ENCODE results near the gene C4orf33.

C4orf33 gene

DNA sequence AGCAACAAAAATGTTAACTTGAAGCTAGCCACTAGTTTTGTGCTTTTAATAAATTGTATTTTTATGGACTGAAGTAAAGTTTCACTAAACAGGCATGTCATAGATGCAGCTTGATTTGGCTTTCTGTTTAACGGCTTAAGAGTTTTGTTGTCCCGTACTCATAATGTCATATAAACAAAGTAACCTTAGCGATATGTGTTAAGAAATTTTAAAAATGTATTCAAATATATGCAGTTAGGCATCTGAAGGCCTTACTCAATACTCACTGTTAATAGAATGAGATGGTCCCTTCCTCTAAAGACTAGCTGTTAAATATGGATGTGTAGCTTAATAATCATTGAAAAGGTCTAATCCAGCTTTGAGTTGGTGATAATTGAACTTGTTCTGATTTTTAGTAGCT lies 1.6 kb upstream of the C4orf33 start:
- Histone ChIP-seq H3K9ac (ENCODE audit: low read length) (peak overlapping the region; percentile 72), H3F3A (ENCODE audit: insufficient read depth) (0 out of 2 replicates have a peak, but pooled peaks cover 5% of the 10 kb centered on the region), H3K9me2 (replicated peaks; ENCODE audit: insufficient read depth, low read length) (no peaks in the 10 kb centered on the region), H4K20me1 (ENCODE audit: low read depth, low read length) (0 out of 2 replicates have a peak, but pooled peaks cover 2% of the 10 kb centered on the region), H3K27ac (ENCODE audit: low read depth, low read length) (peak overlapping the region; percentile 38; the same call in 1 of the 2 replicates), H3K79me2 (ENCODE audit: insufficient read depth, low read length) (peaks cover 37% of the 10 kb centered on the region), H3K27me3 (ENCODE audit: low read length) (no peaks in the 10 kb centered on the region), H3K4me3 (ENCODE audit: insufficient read depth, low read length, poor library complexity, severe bottlenecking) (peak overlapping the region; percentile 85), H3K9me3 (ENCODE audit: insufficient read depth, low read length) (no peaks in the 10 kb centered on the region), H3K4me2 (ENCODE audit: low read depth, low read length, poor library complexity, severe bottlenecking) (peak overlapping the region; percentile 87), H2AFZ (ENCODE audit: low read depth, low read length, severe bottlenecking) (peak overlapping the region; percentile 88), H3K36me3 (ENCODE audit: low read length) (no peaks in the 10 kb centered on the region)
- no peak for TF ChIP-seq EZH2phosphoT487 (conservative IDR thresholded peaks at IDR 0.05; ENCODE audit: low read length)
- TF ChIP-seq, protein P1, sequence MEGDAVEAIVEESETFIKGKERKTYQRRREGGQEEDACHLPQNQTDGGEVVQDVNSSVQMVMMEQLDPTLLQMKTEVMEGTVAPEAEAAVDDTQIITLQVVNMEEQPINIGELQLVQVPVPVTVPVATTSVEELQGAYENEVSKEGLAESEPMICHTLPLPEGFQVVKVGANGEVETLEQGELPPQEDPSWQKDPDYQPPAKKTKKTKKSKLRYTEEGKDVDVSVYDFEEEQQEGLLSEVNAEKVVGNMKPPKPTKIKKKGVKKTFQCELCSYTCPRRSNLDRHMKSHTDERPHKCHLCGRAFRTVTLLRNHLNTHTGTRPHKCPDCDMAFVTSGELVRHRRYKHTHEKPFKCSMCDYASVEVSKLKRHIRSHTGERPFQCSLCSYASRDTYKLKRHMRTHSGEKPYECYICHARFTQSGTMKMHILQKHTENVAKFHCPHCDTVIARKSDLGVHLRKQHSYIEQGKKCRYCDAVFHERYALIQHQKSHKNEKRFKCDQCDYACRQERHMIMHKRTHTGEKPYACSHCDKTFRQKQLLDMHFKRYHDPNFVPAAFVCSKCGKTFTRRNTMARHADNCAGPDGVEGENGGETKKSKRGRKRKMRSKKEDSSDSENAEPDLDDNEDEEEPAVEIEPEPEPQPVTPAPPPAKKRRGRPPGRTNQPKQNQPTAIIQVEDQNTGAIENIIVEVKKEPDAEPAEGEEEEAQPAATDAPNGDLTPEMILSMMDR (IDR thresholded peaks at IDR 0.05; ENCODE audit: insufficient read depth, low read length, poor library complexity, severe bottlenecking) = no peak

- H3K27me3 ChIP-seq (ENCODE audit: low read length) = no peaks in the 10 kb centered on the region
- no peaks in the 10 kb centered on the region for H4K20me1 ChIP-seq (ENCODE audit: low read depth, low read length)
- H3K79me2 ChIP-seq (ENCODE audit: insufficient read depth, low read length) = no peaks in the 10 kb centered on the region
Observed at GRCh38 chr4:129098531-129099001, 2.6 kb downstream of the C4orf33 start.

DNA sequence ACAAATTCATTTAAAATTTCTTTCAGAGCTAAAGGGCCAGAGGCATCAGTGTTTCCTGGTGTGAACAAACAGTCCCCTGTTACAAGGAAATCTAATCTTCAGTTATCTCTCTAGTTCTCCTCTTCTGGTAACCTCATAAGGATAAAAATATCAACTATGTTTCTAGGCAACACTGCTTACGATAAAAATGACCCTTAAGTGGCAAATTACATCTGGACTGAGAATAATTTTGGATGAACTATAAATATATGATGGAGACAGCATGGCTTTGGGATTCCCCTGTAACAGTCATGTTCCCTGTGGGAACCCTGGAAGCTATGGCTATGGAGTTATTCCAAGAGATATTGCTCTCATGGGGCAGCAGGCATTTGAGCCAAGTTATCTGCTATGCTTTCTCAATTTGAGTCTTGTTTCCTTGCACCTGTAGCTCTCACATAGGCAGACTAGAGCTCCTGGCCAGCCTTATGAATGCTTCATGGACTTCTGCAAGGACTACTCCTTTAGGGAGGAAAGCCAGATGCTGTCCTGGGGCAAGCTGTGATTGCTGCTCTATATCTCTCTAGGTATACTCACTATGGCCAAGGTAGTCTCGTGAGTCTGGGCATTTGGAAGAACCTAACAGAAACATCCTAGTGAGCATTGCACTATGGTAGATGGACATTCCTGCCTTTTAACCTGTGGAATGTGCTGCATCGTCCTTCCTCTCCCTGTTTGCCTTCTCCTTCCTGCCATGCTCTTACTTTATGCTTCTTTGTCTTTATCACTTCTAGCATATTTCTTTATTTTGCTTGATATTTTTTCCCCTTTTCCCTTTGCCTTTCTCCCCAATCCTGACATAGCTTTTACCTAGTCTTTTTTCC lies 14.2 kb downstream of the C4orf33 start:
- no peak overlapping the region for H3K4me3 ChIP-seq (ENCODE audit: insufficient read depth, low read length, poor library complexity, severe bottlenecking)
- H3F3A ChIP-seq (ENCODE audit: insufficient read depth) = no peaks in the 10 kb centered on the region
- H2AFZ ChIP-seq (ENCODE audit: low read depth, low read length, severe bottlenecking) = no peak overlapping the region
- H3K4me2 ChIP-seq (ENCODE audit: low read depth, low read length, poor library complexity, severe bottlenecking) = no peak overlapping the region
- H3K27me3 ChIP-seq (ENCODE audit: low read length) = no peaks in the 10 kb centered on the region
- no peak overlapping the region for H3K27ac ChIP-seq (ENCODE audit: low read depth, low read length)
- H3K9me2 ChIP-seq (replicated peaks; ENCODE audit: insufficient read depth, low read length) = no peaks in the 10 kb centered on the region
- no peak overlapping the region for H3K9ac ChIP-seq (ENCODE audit: low read length)
- H3K9me3 ChIP-seq (ENCODE audit: insufficient read depth, low read length) = no peaks in the 10 kb centered on the region
- no peaks in the 10 kb centered on the region for H3K79me2 ChIP-seq (ENCODE audit: insufficient read depth, low read length)
- H3K36me3 ChIP-seq (ENCODE audit: low read length) = no peaks in the 10 kb centered on the region
- TF ChIP-seq, protein P1 (IDR thresholded peaks at IDR 0.05; ENCODE audit: insufficient read depth, low read length, poor library complexity, severe bottlenecking) = no peak
- no peak for TF ChIP-seq EZH2phosphoT487 (conservative IDR thresholded peaks at IDR 0.05; ENCODE audit: low read length)
- H4K20me1 ChIP-seq (ENCODE audit: low read depth, low read length) = no peaks in the 10 kb centered on the region

More at GRCh38 chr4:129098531-129099001, 2.6 kb downstream of the C4orf33 start:
- Histone ChIP-seq H3K4me3 (ENCODE audit: insufficient read depth, low read length, poor library complexity, severe bottlenecking) (no peak overlapping the region), H3K36me3 (ENCODE audit: low read length) (no peaks in the 10 kb centered on the region), H3F3A (ENCODE audit: insufficient read depth) (0 out of 2 replicates have a peak, but pooled peaks cover 5% of the 10 kb centered on the region), H3K9me3 (ENCODE audit: insufficient read depth, low read length) (no peaks in the 10 kb centered on the region), H3K9ac (ENCODE audit: low read length) (no peak overlapping the region), H3K27ac (ENCODE audit: low read depth, low read length) (no peak overlapping the region), H3K9me2 (replicated peaks; ENCODE audit: insufficient read depth, low read length) (no peaks in the 10 kb centered on the region), H3K4me2 (ENCODE audit: low read depth, low read length, poor library complexity, severe bottlenecking) (no peak overlapping the region), H2AFZ (ENCODE audit: low read depth, low read length, severe bottlenecking) (no peak overlapping the region)
- TF ChIP-seq, protein P1 (IDR thresholded peaks at IDR 0.05; ENCODE audit: insufficient read depth, low read length, poor library complexity, severe bottlenecking) = no peak
- no peak for TF ChIP-seq EZH2phosphoT487 (conservative IDR thresholded peaks at IDR 0.05; ENCODE audit: low read length)
